PFSK-1 (cell line): ENCODE data around the gene MRPL1.

ENCODE experiments used
- FOXP2 ChIP-seq: optimal IDR thresholded peaks from 2 replicates; pipeline ENCODE3; 2011; ENCODE audit warnings: borderline replicate concordance, control low read depth, inconsistent platforms; ENCODE audit not compliant: insufficient read depth; ENCODE audit errors: extremely low read length, extremely low read depth
- POLR2AphosphoS5 ChIP-seq: IDR thresholded peaks from 2 replicates; pipeline ENCODE4 v1.6.1; 2012; ENCODE audit warnings: low read depth, mild to moderate bottlenecking, control low read depth, low read length, moderate library complexity
- SIN3A ChIP-seq: IDR thresholded peaks from 2 replicates; pipeline ENCODE4 v1.6.1; 2012; ENCODE audit warnings: mild to moderate bottlenecking, low read length, moderate library complexity, borderline replicate concordance; ENCODE audit not compliant: insufficient read depth
- TAF1 ChIP-seq: IDR thresholded peaks from 2 replicates; pipeline ENCODE4 v1.6.1; 2012; ENCODE audit warnings: low read length, control low read depth, borderline replicate concordance; ENCODE audit not compliant: insufficient read depth
- TF ChIP-seq, protein P1 (sequence below), 2 experiments: IDR thresholded peaks; 2 replicates each; pipeline versions ENCODE4 v1.6.1 to v1.8.0; 2011 to 2012; ENCODE audit warnings: low read depth in 2 of 2, low read length in 2 of 2, control low read depth in 1 of 2, inconsistent platforms in 1 of 2, mild to moderate bottlenecking in 1 of 2, moderate library complexity in 1 of 2; ENCODE audit not compliant: insufficient read depth in 1 of 2

The MRPL1 gene

DNA sequence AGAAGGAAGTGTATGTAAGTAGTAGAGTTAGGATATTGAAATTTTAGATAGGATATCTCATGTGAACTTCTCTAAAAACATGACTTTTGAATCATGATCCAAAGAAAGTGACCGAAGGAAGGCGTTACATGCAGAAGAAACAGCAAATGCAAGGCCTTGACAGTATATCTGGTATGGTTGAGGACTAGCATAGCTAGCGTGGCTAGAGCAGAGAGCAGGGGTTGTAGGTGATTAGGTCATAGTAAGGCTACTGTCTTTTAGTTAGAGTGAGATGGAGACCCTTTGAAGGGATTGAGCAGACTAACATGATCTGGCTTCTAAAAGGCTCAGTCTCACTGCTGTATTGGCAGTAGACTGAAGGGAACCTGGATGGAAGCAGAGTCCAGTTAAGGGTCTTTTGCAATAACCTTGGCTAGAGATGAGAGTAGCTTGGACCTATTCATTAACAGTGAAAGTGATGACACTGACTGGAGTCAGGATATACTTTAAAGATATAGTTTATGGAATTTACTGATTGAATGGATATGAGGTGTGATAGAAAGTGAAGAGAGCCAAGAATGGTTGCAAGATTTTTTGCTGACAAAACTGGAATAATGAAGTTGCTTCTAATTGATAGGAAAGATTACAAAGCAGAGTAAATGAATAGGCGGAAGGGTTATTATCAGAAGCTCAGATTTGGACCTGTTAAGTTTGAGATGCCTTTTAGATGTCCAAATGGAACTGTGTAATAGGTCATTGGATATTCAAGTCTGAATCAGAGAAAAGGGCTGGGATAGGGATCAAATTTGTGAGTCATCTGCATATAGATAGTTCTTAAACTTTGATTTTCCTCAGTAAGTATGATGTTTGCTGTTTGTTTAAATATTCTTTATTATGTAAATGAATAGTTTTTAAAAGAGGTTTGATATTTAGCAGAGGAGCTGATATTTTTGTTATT lies 59.8 kb downstream of the MRPL1 start:
- no peak for TF ChIP-seq TAF1
- no peak for TF ChIP-seq POLR2AphosphoS5
- TF ChIP-seq, protein P1, sequence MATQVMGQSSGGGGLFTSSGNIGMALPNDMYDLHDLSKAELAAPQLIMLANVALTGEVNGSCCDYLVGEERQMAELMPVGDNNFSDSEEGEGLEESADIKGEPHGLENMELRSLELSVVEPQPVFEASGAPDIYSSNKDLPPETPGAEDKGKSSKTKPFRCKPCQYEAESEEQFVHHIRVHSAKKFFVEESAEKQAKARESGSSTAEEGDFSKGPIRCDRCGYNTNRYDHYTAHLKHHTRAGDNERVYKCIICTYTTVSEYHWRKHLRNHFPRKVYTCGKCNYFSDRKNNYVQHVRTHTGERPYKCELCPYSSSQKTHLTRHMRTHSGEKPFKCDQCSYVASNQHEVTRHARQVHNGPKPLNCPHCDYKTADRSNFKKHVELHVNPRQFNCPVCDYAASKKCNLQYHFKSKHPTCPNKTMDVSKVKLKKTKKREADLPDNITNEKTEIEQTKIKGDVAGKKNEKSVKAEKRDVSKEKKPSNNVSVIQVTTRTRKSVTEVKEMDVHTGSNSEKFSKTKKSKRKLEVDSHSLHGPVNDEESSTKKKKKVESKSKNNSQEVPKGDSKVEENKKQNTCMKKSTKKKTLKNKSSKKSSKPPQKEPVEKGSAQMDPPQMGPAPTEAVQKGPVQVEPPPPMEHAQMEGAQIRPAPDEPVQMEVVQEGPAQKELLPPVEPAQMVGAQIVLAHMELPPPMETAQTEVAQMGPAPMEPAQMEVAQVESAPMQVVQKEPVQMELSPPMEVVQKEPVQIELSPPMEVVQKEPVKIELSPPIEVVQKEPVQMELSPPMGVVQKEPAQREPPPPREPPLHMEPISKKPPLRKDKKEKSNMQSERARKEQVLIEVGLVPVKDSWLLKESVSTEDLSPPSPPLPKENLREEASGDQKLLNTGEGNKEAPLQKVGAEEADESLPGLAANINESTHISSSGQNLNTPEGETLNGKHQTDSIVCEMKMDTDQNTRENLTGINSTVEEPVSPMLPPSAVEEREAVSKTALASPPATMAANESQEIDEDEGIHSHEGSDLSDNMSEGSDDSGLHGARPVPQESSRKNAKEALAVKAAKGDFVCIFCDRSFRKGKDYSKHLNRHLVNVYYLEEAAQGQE (IDR thresholded peaks at IDR 0.05; ENCODE audit: insufficient read depth in 1 of 2, low read depth in 2 of 2, low read length in 2 of 2) = no peak
- TF ChIP-seq SIN3A = no peak
- no peak for TF ChIP-seq FOXP2

DNA sequence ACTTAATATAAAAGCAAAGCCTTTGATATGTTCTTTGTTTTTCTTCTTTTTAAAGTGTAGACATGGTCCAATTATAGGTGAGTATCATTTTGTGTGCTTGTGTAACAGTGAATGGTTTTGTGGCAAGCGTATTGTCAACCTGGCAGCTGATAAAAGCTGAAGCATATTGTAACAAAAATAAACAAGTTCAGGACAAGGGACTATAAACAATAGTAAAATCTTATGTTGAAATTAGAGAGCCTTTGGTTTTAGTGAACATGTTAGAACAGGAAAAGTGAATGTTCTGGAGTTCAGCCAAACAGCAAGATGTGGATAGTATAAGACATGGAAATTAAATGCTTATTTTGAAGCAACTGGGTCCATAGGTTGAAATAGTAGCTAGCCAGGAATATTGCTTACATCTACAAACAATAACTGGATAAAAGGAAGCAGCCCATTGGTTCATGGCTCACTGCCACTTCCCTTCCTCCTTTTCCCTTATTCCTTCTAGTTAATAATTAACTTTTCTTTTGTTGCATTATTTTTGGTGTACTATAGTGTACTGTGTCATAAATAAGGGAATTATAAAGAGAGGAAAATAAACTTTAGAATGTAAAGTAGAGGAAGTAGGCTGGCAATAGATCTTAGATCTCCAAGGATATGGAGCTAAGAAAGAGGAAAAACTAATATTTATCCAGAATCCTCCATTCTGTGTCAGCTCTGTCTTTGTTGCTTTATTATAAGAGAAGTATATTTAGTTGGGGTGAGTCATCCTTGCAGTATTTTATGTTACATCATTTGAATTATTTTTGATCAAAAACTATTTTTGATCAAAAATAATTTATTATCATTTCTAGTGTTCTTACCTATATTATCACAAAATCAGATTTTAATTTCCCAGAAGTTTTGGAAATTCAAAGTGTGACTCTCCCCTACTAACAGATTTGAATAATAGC lies 65.6 kb downstream of the MRPL1 start:
- TF ChIP-seq TAF1 (no peak), FOXP2 (no peak), POLR2AphosphoS5 (no peak), SIN3A (no peak)
- TF ChIP-seq, protein P1 (IDR thresholded peaks at IDR 0.05; ENCODE audit: insufficient read depth in 1 of 2, low read depth in 2 of 2, low read length in 2 of 2) = no peak

DNA sequence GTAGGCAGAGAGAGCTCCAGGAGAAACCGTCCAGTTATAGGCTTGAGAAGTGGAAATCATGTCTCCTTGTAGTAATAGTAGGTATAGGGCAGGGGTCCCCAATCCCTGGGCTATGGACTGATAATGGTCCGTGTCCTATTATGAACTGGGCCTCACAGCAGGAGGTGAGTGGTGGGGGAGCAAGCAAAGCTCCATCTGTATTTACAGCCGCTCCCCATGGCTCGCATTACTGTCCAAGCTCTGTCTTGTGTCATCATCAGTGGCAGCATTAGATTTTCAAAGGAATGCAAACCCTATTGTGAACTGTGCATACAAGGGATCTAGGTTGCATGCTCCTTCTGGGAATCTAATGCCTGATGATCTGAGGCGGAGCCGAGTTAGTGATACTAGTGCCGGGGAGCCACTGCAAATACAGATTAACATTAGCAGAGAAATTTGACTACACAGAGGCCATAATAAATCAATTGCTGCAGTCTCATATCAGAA lies 67.6 kb downstream of the MRPL1 start:
- TF ChIP-seq TAF1 (no peak), FOXP2 (no peak)

GRCh38 chr4:77930876-77931275 lies 68.2 kb downstream of the MRPL1 start:
- no peak for TF ChIP-seq TAF1

DNA sequence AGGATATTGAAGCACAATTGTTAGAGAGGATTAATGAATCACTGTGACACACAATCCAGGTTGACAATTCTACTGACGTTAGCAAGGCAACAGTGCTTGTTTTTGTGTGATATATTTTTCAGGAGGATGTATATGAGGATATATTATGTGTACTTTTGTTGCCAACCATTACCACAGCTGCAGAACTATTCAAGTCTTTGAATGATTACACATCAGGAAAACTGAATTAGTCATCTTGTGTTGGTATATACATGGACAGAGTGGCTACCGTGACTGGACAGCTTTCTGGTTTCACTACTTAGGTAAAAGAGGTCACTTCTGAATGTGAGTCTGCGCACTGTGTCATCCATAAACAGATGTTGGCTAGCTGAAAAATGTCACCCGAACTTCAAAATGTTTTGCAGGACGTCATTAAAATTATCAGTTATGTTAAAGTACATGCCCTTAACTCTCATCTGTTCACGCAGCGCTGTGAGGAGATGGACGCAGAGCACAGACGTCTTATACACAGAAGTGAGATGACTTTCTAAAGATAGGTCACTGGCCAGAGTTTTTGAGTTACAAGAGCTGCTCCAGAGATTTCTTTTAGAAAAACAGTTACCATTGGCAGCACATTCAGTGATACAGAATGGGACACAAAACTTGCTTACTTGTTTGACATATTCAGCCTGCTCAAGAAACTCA lies 69.0 kb downstream of the MRPL1 start:
- TF ChIP-seq POLR2AphosphoS5 = no peak
- TF ChIP-seq FOXP2 = no peak
- TF ChIP-seq TAF1 = no peak
- TF ChIP-seq SIN3A = no peak
- TF ChIP-seq, protein P1 (IDR thresholded peaks at IDR 0.05; ENCODE audit: insufficient read depth in 1 of 2, low read depth in 2 of 2, low read length in 2 of 2) = no peak
